ENCODE measurements around the gene ATP9B. TPM values are rescaled to one million over a fixed set of nuclear protein-coding genes. Genes with fewer than 3 reads are reported as not detected.
A peak's percentile ranks its signal among the peaks of the same experiment; 100 is the strongest.

Gene ATP9B
- total RNA-seq, 1 donor = 29.3 TPM

- TF ChIP-seq CTCF (IDR thresholded peaks at IDR 0.05; ENCODE audit: extremely low read depth, low read depth, low read length) = no peak
- Histone ChIP-seq H4K20me1 (ENCODE audit: insufficient read depth, low read length) (peaks cover 7% of the 10 kb centered on the region), H3K36me3 (ENCODE audit: insufficient read depth, low read length) (no peaks in the 10 kb centered on the region), H3K79me2 (ENCODE audit: insufficient read depth, low read length) (no peaks in the 10 kb centered on the region), H3K27ac (ENCODE audit: low read depth, low read length) (no peak overlapping the region), H2AFZ (ENCODE audit: low read length) (no peak overlapping the region), H3K4me2 (ENCODE audit: insufficient read depth, low read length) (peak overlapping the region; percentile 66), H3K27me3 (ENCODE audit: insufficient read depth, low read length) (no peaks in the 10 kb centered on the region), H3K4me3 (ENCODE audit: insufficient read depth, low read length) (peak overlapping the region; percentile 73), H3K4me1 (ENCODE audit: insufficient read depth, low read length) (no peaks in the 10 kb centered on the region), H3K9me3 (ENCODE audit: low read depth, low read length) (no peaks in the 10 kb centered on the region)
- no peak for DNase-seq (ENCODE audit: insufficient read length, low spot score, missing footprints)
These were observed 331.6 kb downstream of the ATP9B start for GRCh38 chr18:79400591-79401381.

GRCh38 chr18:79401494-79402208 lies 332.5 kb downstream of the ATP9B start:
- TF ChIP-seq CTCF (IDR thresholded peaks at IDR 0.05; ENCODE audit: extremely low read depth, low read depth, low read length) = no peak

GRCh38 chr18:79402209-79402576 lies 333.0 kb downstream of the ATP9B start:
- no peak for DNase-seq (ENCODE audit: insufficient read length, low spot score, missing footprints)
- Histone ChIP-seq H3K4me2 (ENCODE audit: insufficient read depth, low read length) (no peak overlapping the region), H3K36me3 (ENCODE audit: insufficient read depth, low read length) (no peaks in the 10 kb centered on the region), H3K4me1 (ENCODE audit: insufficient read depth, low read length) (no peaks in the 10 kb centered on the region), H3K9me3 (ENCODE audit: low read depth, low read length) (no peaks in the 10 kb centered on the region), H2AFZ (ENCODE audit: low read length) (no peak overlapping the region), H3K27me3 (ENCODE audit: insufficient read depth, low read length) (no peaks in the 10 kb centered on the region), H3K27ac (ENCODE audit: low read depth, low read length) (no peak overlapping the region), H3K4me3 (ENCODE audit: insufficient read depth, low read length) (no peak overlapping the region), H4K20me1 (ENCODE audit: insufficient read depth, low read length) (peaks cover 7% of the 10 kb centered on the region), H3K79me2 (ENCODE audit: insufficient read depth, low read length) (no peaks in the 10 kb centered on the region)
- TF ChIP-seq CTCF (IDR thresholded peaks at IDR 0.05; ENCODE audit: extremely low read depth, low read depth, low read length) = no peak

More at GRCh38 chr18:79401494-79402208, 332.5 kb downstream of the ATP9B start:
- Histone ChIP-seq H3K4me1 (ENCODE audit: insufficient read depth, low read length) (no peaks in the 10 kb centered on the region), H3K79me2 (ENCODE audit: insufficient read depth, low read length) (no peaks in the 10 kb centered on the region), H2AFZ (ENCODE audit: low read length) (no peak overlapping the region), H3K27ac (ENCODE audit: low read depth, low read length) (no peak overlapping the region), H3K4me3 (ENCODE audit: insufficient read depth, low read length) (no peak overlapping the region), H3K27me3 (ENCODE audit: insufficient read depth, low read length) (no peaks in the 10 kb centered on the region), H4K20me1 (ENCODE audit: insufficient read depth, low read length) (peaks cover 7% of the 10 kb centered on the region), H3K9me3 (ENCODE audit: low read depth, low read length) (no peaks in the 10 kb centered on the region), H3K36me3 (ENCODE audit: insufficient read depth, low read length) (no peaks in the 10 kb centered on the region), H3K4me2 (ENCODE audit: insufficient read depth, low read length) (no peak overlapping the region)
- no peak for DNase-seq (ENCODE audit: insufficient read length, low spot score, missing footprints)

All from osteoblast (primary cell).